ENCODE results near the gene OSBPL3. TPM values are rescaled to one million over a fixed set of nuclear protein-coding genes. Genes with fewer than 3 reads are reported as not detected.

OSBPL3 gene
- total and polyA plus RNA-seq, 2 donors (not counting 3 experiments of a cell fraction or from before 2014, with no cell fraction given) = 7.5 to 27.1 TPM

- Histone ChIP-seq H3K27me3 (ENCODE audit: control insufficient read depth in 2 of 2, insufficient read depth in 2 of 2, low read length in 2 of 2) (no peaks in the 10 kb centered on the region), H3K79me2 (ENCODE audit: control insufficient read depth, insufficient read depth, low read length) (peaks cover 86% of the 10 kb centered on the region), H3K9me1 (replicated peaks; ENCODE audit: control insufficient read depth, extremely low read depth, insufficient read depth, low read length) (no peaks in the 10 kb centered on the region), H3K36me3 (ENCODE audit: control insufficient read depth in 2 of 2, extremely low read depth in 1 of 2, insufficient read depth in 2 of 2, low read length in 2 of 2) (no peaks in the 10 kb centered on the region), H3K9me3 (replicated peaks; ENCODE audit: control insufficient read depth, insufficient read depth, low read length) (no peaks in the 10 kb centered on the region), H3K4me3 (replicated peaks in 1 of 3; ENCODE audit: insufficient read depth in 1 of 3, low read depth in 1 of 3, low read length in 3 of 3) (no peak overlapping the region), H3K4me1 (ENCODE audit: control insufficient read depth, extremely low read depth, insufficient read depth, low read length) (peaks cover 12% of the 10 kb centered on the region), H3K27ac (ENCODE audit: insufficient read depth, low read depth, low read length) (peak overlapping the region; percentile 21), H4K20me1 (replicated peaks; ENCODE audit: control insufficient read depth, extremely low read depth, insufficient read depth, low read length) (peaks cover 2% of the 10 kb centered on the region), H3K9ac (replicated peaks; ENCODE audit: extremely low read depth, insufficient read depth, low read length) (no peak overlapping the region), H2AFZ (ENCODE audit: low read depth, low read length) (no peak overlapping the region), H3K4me2 (ENCODE audit: insufficient read depth, low read length) (peak overlapping the region; percentile 64)
- DNase-seq (ENCODE audit: low read depth, low spot score) = peak; percentile 40
- intact Hi-C loops (cut with micrococcal nuclease) = loop anchor here (2.0 kb wide), 1 partner anchor 66 kb away; no protein-coding TSS in a partner anchor
- FAIRE-seq = no peak
- no TSS peak for BruUV-seq (replicated peaks)
- ChIA-PET CTCF (interaction anchor here (1.0 to 2.2 kb wide), 8 partner anchors 12 to 146 kb away, joined by 3 to 8 read pairs (median 4); no protein-coding TSS in a partner anchor), POLR2A (no interaction called here)
- TF ChIP-seq POLR2AphosphoS5 (IDR thresholded peaks at IDR 0.05; ENCODE audit: insufficient read depth, low read depth, low read length) (no peak), FOS (IDR thresholded peaks at IDR 0.05; ENCODE audit: borderline replicate concordance, insufficient read depth, low read length) (peak; percentile 74), MYC (IDR thresholded peaks at IDR 0.05; ENCODE audit: low read depth, low read length) (no peak), JUN (IDR thresholded peaks at IDR 0.05; ENCODE audit: borderline replicate concordance, insufficient read depth, insufficient read length, low read depth) (peak; percentile 73)
- dilution Hi-C loops (cut with MboI; ENCODE audit: extremely low pct_ligation_motif_present, low sequenced_read_pairs) = no loop called here
These were observed 31.2 kb downstream of the OSBPL3 start for GRCh38 chr7:24948739-24949138.

DNA sequence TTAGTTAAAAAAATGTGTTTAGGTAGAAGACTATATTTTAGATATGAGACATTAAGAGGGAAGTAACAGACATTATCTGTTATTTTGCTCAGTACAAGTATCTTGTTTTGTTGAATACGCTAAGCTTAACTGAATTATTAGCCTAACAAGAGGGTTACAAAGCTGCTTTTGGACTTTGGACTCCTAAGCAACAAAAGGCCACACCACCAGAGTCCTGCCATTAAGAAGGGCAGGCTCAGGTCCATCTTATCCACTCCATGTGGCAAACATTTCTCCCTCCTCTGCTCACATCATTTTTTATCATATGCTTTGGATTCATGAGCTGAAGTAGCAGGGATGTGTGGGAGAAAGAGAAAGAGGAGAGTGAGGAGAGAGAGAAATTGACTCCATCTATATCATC lies 33.5 kb downstream of the OSBPL3 start:
- TF ChIP-seq FOS (IDR thresholded peaks at IDR 0.05; ENCODE audit: borderline replicate concordance, insufficient read depth, low read length) (no peak), EZH2 (IDR thresholded peaks at IDR 0.05; ENCODE audit: borderline replicate concordance, low read depth, low read length, severe bottlenecking) (no peak), POLR2A (IDR thresholded peaks at IDR 0.05; ENCODE audit: low read depth, low read length) (no peak), JUN (IDR thresholded peaks at IDR 0.05; ENCODE audit: borderline replicate concordance, insufficient read depth, insufficient read length, low read depth) (no peak), POLR2AphosphoS5 (IDR thresholded peaks at IDR 0.05; ENCODE audit: insufficient read depth, low read depth, low read length) (no peak), GATA2 (IDR thresholded peaks at IDR 0.05; ENCODE audit: insufficient read depth, insufficient read length, low read depth, low read length) (no peak), MYC (IDR thresholded peaks at IDR 0.05; ENCODE audit: low read depth, low read length) (no peak)
- TF ChIP-seq, protein P1, sequence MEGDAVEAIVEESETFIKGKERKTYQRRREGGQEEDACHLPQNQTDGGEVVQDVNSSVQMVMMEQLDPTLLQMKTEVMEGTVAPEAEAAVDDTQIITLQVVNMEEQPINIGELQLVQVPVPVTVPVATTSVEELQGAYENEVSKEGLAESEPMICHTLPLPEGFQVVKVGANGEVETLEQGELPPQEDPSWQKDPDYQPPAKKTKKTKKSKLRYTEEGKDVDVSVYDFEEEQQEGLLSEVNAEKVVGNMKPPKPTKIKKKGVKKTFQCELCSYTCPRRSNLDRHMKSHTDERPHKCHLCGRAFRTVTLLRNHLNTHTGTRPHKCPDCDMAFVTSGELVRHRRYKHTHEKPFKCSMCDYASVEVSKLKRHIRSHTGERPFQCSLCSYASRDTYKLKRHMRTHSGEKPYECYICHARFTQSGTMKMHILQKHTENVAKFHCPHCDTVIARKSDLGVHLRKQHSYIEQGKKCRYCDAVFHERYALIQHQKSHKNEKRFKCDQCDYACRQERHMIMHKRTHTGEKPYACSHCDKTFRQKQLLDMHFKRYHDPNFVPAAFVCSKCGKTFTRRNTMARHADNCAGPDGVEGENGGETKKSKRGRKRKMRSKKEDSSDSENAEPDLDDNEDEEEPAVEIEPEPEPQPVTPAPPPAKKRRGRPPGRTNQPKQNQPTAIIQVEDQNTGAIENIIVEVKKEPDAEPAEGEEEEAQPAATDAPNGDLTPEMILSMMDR (IDR thresholded peaks at IDR 0.05; ENCODE audit: extremely low read depth in 1 of 2, insufficient read depth in 1 of 2, low read depth in 1 of 2, low read length in 2 of 2) = no peak
- TF ChIP-seq, protein P2, sequence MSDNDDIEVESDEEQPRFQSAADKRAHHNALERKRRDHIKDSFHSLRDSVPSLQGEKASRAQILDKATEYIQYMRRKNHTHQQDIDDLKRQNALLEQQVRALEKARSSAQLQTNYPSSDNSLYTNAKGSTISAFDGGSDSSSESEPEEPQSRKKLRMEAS (IDR thresholded peaks at IDR 0.05; ENCODE audit: insufficient read depth, insufficient read length) = no peak
- H3K4me1 ChIP-seq (ENCODE audit: control insufficient read depth, extremely low read depth, insufficient read depth, low read length) = peaks cover 12% of the 10 kb centered on the region
- CTCF ChIA-PET = interaction anchor here (1.5 kb wide), 2 partner anchors 33 to 123 kb away, joined by 3 read pairs; no protein-coding TSS in a partner anchor

More for the DNA sequence above, 33.5 kb downstream of the OSBPL3 start:
- no peaks in the 10 kb centered on the region for H3K27me3 ChIP-seq (ENCODE audit: control insufficient read depth in 2 of 2, insufficient read depth in 2 of 2, low read length in 2 of 2)
- no peak overlapping the region for H3K4me2 ChIP-seq (ENCODE audit: insufficient read depth, low read length)
- dilution Hi-C loops (cut with MboI; ENCODE audit: extremely low pct_ligation_motif_present, low sequenced_read_pairs) = no loop called here
- H3K9ac ChIP-seq (replicated peaks; ENCODE audit: extremely low read depth, insufficient read depth, low read length) = no peak overlapping the region
- peaks cover 2% of the 10 kb centered on the region for H4K20me1 ChIP-seq (replicated peaks; ENCODE audit: control insufficient read depth, extremely low read depth, insufficient read depth, low read length)
- no peaks in the 10 kb centered on the region for H3K9me1 ChIP-seq (replicated peaks; ENCODE audit: control insufficient read depth, extremely low read depth, insufficient read depth, low read length)
- peaks cover 81% of the 10 kb centered on the region for H3K79me2 ChIP-seq (ENCODE audit: control insufficient read depth, insufficient read depth, low read length)
- H3K36me3 ChIP-seq (ENCODE audit: control insufficient read depth in 2 of 2, extremely low read depth in 1 of 2, insufficient read depth in 2 of 2, low read length in 2 of 2) = no peaks in the 10 kb centered on the region
- intact Hi-C loops (cut with micrococcal nuclease) = no loop called here
- H3K27ac ChIP-seq (ENCODE audit: insufficient read depth, low read depth, low read length) = no peak overlapping the region
- BruUV-seq (replicated peaks) = no TSS peak
- FAIRE-seq (no peak), DNase-seq (ENCODE audit: low read depth, low spot score) (no peak)
- POLR2A ChIA-PET = no interaction called here
- H2AFZ ChIP-seq (ENCODE audit: low read depth, low read length) = no peak overlapping the region
- no peaks in the 10 kb centered on the region for H3K9me3 ChIP-seq (replicated peaks; ENCODE audit: control insufficient read depth, insufficient read depth, low read length)
- no peak overlapping the region for H3K4me3 ChIP-seq (replicated peaks in 1 of 3; ENCODE audit: insufficient read depth in 1 of 3, low read depth in 1 of 3, low read length in 3 of 3)

Measured in endothelial cell of umbilical vein (primary cell).